ENCODE measurements around the gene ALDOA. TPM values are rescaled to one million over a fixed set of nuclear protein-coding genes. Genes with fewer than 3 reads are reported as not detected.

The ALDOA gene
- total RNA-seq, 3 donors from 2014 or later (not counting 1 experiment from before 2014, with no cell fraction given): 412 to 544 (median 490) TPM

DNA sequence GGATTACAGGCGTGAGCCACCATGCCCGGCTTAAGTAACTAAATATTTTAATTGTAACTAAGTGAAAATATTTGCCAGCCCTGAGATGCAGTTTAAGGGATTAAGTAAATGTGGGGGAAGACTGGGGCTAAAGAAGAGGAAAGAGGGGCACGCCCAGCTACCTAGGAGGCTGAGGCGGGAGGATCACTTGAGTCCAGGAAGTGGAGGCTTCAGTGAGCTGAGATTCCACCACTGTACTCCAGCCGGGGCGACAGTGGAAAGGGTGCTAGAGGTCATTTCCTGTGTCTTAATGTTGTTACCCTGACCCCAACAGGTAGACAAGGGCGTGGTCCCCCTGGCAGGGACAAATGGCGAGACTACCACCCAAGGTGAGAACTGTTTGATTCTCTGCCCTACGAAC is 2.8 kb downstream of the ALDOA start:
- TF ChIP-seq, protein P1, sequence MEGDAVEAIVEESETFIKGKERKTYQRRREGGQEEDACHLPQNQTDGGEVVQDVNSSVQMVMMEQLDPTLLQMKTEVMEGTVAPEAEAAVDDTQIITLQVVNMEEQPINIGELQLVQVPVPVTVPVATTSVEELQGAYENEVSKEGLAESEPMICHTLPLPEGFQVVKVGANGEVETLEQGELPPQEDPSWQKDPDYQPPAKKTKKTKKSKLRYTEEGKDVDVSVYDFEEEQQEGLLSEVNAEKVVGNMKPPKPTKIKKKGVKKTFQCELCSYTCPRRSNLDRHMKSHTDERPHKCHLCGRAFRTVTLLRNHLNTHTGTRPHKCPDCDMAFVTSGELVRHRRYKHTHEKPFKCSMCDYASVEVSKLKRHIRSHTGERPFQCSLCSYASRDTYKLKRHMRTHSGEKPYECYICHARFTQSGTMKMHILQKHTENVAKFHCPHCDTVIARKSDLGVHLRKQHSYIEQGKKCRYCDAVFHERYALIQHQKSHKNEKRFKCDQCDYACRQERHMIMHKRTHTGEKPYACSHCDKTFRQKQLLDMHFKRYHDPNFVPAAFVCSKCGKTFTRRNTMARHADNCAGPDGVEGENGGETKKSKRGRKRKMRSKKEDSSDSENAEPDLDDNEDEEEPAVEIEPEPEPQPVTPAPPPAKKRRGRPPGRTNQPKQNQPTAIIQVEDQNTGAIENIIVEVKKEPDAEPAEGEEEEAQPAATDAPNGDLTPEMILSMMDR (IDR thresholded peaks at IDR 0.05): no peak
- Histone ChIP-seq H3K4me3 (ENCODE audit: low read length) (no peak overlapping the region), H3K9me3 (ENCODE audit: control insufficient read depth, insufficient read depth, low read length) (no peaks in the 10 kb centered on the region), H3K27me3 (ENCODE audit: control insufficient read depth, insufficient read depth, low read length) (no peaks in the 10 kb centered on the region), H3K27ac (ENCODE audit: low read length) (no peak overlapping the region), H3K4me1 (ENCODE audit: control insufficient read depth, insufficient read depth, low read length) (peaks cover 39% of the 10 kb centered on the region), H3K36me3 (ENCODE audit: control insufficient read depth, insufficient read depth, low read length) (peaks cover 50% of the 10 kb centered on the region)
- Mint-ChIP-seq H3K4me1 (peaks cover 36 to 59% of the 10 kb centered on the region in 2 donors), H3K4me3 (no peak overlapping the region), H3K27me3 (ENCODE audit: low read depth in 2 of 2) (no peaks in the 10 kb centered on the region), H3K27ac (peak overlapping the region; percentile 38 to 41), H3K36me3 (no peaks in the 10 kb centered on the region), H3K9me3 (no peaks in the 10 kb centered on the region)
- ATAC-seq: no peak
- WGBS (ENCODE audit: insufficient coverage): 75% methylated on average over 9 of the region's 9 CpGs
- DNase-seq: no peak
- intact Hi-C loops (cut with micrococcal nuclease): loop anchor here (10.0 kb wide), 1 partner anchor 336 kb away; the partner anchor contains the start of gene ZNF771

DNA sequence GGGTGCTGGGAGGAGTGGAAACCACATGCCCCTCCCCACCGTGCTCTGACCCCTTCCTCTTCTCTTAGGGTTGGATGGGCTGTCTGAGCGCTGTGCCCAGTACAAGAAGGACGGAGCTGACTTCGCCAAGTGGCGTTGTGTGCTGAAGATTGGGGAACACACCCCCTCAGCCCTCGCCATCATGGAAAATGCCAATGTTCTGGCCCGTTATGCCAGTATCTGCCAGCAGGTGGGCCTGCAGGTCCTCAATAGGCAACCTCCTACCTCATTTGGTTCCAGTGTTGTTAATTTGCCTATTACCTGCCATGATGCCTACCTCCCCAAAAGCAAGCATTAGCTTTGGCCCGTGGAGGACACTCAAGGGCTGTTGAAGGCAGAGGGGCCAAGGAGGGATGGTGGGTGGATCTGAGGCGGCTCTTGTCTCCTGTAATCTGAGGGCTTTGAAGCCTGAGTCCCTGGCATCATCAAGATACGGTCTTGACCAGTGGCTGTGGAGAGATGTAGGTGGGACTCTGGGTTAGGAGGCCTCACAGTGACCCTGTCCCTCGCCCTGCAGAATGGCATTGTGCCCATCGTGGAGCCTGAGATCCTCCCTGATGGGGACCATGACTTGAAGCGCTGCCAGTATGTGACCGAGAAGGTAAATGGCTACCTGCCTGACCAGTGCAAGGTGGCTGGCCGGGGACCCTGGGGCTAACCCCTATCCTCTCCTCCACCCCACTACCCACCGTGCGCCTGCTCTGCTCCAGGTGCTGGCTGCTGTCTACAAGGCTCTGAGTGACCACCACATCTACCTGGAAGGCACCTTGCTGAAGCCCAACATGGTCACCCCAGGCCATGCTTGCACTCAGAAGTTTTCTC is 3.4 kb downstream of the ALDOA start:
- intact Hi-C loops (cut with micrococcal nuclease): loop anchor here (10.0 kb wide), 1 partner anchor 336 kb away; the partner anchor contains the start of gene ZNF771
- H3K27me3 Mint-ChIP-seq (ENCODE audit: low read depth in 2 of 2): no peaks in the 10 kb centered on the region
- Histone ChIP-seq H3K4me1 (ENCODE audit: control insufficient read depth, insufficient read depth, low read length) (peaks cover 33% of the 10 kb centered on the region), H3K9me3 (ENCODE audit: control insufficient read depth, insufficient read depth, low read length) (no peaks in the 10 kb centered on the region), H3K4me3 (ENCODE audit: low read length) (no peak overlapping the region), H3K27ac (ENCODE audit: low read length) (no peak overlapping the region), H3K36me3 (ENCODE audit: control insufficient read depth, insufficient read depth, low read length) (peaks cover 50% of the 10 kb centered on the region), H3K27me3 (ENCODE audit: control insufficient read depth, insufficient read depth, low read length) (no peaks in the 10 kb centered on the region)
- 88% methylated on average over 16 of the region's 17 CpGs for WGBS (ENCODE audit: insufficient coverage)
- peak overlapping the region; percentile 63 for H3K4me3 Mint-ChIP-seq
- H3K9me3 Mint-ChIP-seq: no peaks in the 10 kb centered on the region
- ATAC-seq (no peak), DNase-seq (peak; percentile 53 to 78)
- peaks cover 30 to 52% of the 10 kb centered on the region in 2 donors for H3K4me1 Mint-ChIP-seq
- TF ChIP-seq, protein P1 (IDR thresholded peaks at IDR 0.05): peak; percentile 59
- H3K36me3 Mint-ChIP-seq: no peaks in the 10 kb centered on the region
- peak overlapping the region; percentile 41 to 59 for H3K27ac Mint-ChIP-seq

DNA sequence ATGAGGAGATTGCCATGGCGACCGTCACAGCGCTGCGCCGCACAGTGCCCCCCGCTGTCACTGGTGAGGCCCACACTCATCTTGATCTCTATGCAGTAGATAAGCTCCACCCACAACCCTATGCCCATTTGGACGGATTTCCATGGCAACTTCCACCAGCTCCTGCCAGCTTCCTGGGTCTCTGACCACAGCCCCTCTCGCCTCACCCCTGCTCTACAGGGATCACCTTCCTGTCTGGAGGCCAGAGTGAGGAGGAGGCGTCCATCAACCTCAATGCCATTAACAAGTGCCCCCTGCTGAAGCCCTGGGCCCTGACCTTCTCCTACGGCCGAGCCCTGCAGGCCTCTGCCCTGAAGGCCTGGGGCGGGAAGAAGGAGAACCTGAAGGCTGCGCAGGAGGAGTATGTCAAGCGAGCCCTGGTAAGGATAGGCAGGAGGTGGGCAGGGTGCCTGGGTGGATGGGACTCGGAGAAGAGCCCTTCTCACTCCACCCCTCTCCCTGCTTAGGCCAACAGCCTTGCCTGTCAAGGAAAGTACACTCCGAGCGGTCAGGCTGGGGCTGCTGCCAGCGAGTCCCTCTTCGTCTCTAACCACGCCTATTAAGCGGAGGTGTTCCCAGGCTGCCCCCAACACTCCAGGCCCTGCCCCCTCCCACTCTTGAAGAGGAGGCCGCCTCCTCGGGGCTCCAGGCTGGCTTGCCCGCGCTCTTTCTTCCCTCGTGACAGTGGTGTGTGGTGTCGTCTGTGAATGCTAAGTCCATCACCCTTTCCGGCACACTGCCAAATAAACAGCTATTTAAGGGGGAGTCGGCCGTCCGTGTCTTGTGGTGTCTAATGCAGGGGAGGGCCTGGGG is 4.3 kb downstream of the ALDOA start:
- Mint-ChIP-seq H3K9me3 (no peaks in the 10 kb centered on the region), H3K27ac (peak overlapping the region in 1 of 2 donors; percentile 59), H3K4me1 (peaks cover 25 to 50% of the 10 kb centered on the region in 2 donors), H3K27me3 (ENCODE audit: low read depth in 2 of 2) (no peaks in the 10 kb centered on the region), H3K36me3 (no peaks in the 10 kb centered on the region), H3K4me3 (no peak overlapping the region)
- ATAC-seq: no peak
- WGBS (ENCODE audit: insufficient coverage): 96% methylated on average over 28 of the region's 31 CpGs
- TF ChIP-seq, protein P1 (IDR thresholded peaks at IDR 0.05): no peak
- H3K27ac ChIP-seq (ENCODE audit: low read length): no peak overlapping the region
- no peaks in the 10 kb centered on the region for H3K27me3 ChIP-seq (ENCODE audit: control insufficient read depth, insufficient read depth, low read length)
- no peaks in the 10 kb centered on the region for H3K9me3 ChIP-seq (ENCODE audit: control insufficient read depth, insufficient read depth, low read length)
- peaks cover 29% of the 10 kb centered on the region for H3K4me1 ChIP-seq (ENCODE audit: control insufficient read depth, insufficient read depth, low read length)
- intact Hi-C loops (cut with micrococcal nuclease): loop anchor here (10.0 kb wide), 1 partner anchor 335 kb away; the partner anchor contains the start of gene ZNF771
- peaks cover 50% of the 10 kb centered on the region for H3K36me3 ChIP-seq (ENCODE audit: control insufficient read depth, insufficient read depth, low read length)
- H3K4me3 ChIP-seq (ENCODE audit: low read length): no peak overlapping the region
- DNase-seq: no peak
